H9 (cell line): ENCODE data around the gene BSPRY. TPM values are rescaled to one million over a fixed set of nuclear protein-coding genes. Genes with fewer than 3 reads are reported as not detected.

Experiments
- DNase-seq: peaks from one replicate; pipeline ENCODE4 v3.0.0-alpha.2; 2017
- H2AFZ ChIP-seq: one replicate; pipeline ENCODE4 v1.6.1; 2013; ENCODE audit warnings: mild to moderate bottlenecking, low read length, control low read depth, moderate library complexity
- H2AK5ac ChIP-seq: 2 replicates; pipeline ENCODE4 v1.6.1; 2013; ENCODE audit warnings: low read length, control low read depth, mixed read lengths; ENCODE audit not compliant: insufficient read length
- H2BK120ac ChIP-seq: one replicate; pipeline ENCODE4 v1.6.1; 2013; ENCODE audit warnings: low read depth, mild to moderate bottlenecking, low read length, control low read depth, inconsistent platforms; ENCODE audit not compliant: poor library complexity, severe bottlenecking
- H2BK12ac ChIP-seq: 2 replicates; pipeline ENCODE4 v1.6.1; 2013; ENCODE audit warnings: low read length, control low read depth, mixed read lengths, low read depth; ENCODE audit not compliant: insufficient read length
- H2BK15ac ChIP-seq: 2 replicates; pipeline ENCODE4 v1.6.1; 2013; ENCODE audit warnings: low read depth, low read length, control low read depth
- H2BK20ac ChIP-seq: one replicate; pipeline ENCODE4 v1.6.1; 2013; ENCODE audit warnings: low read depth, mild to moderate bottlenecking, low read length, control low read depth, inconsistent platforms; ENCODE audit not compliant: poor library complexity, severe bottlenecking
- H2BK5ac ChIP-seq: 2 replicates; pipeline ENCODE4 v1.6.1; 2013; ENCODE audit warnings: low read length, control low read depth, mixed read lengths; ENCODE audit not compliant: insufficient read length
- H3K14ac ChIP-seq: 2 replicates; pipeline ENCODE4 v1.6.1; 2013; ENCODE audit warnings: low read length, control low read depth; ENCODE audit not compliant: insufficient read depth
- H3K18ac ChIP-seq: 2 replicates; pipeline ENCODE4 v1.6.1; 2013; ENCODE audit warnings: low read depth, mild to moderate bottlenecking, mixed read lengths, low read length, control low read depth; ENCODE audit not compliant: insufficient read length
- H3K23ac ChIP-seq: 2 replicates; pipeline ENCODE4 v1.6.1; 2013; ENCODE audit warnings: low read length, control low read depth, mixed read lengths, low read depth; ENCODE audit not compliant: insufficient read length
- H3K23me2 ChIP-seq: 2 replicates; pipeline ENCODE4 v1.6.1; 2013; ENCODE audit warnings: low read depth, mild to moderate bottlenecking, mixed read lengths, low read length, control low read depth; ENCODE audit not compliant: insufficient read length, poor library complexity, severe bottlenecking
- H3K27ac ChIP-seq: 2 replicates; pipeline ENCODE4 v1.5.1; 2013; ENCODE audit warnings: low read length, control low read depth, mixed read lengths, low read depth; ENCODE audit not compliant: insufficient read length
- H3K27me3 ChIP-seq: 2 replicates; pipeline ENCODE4 v1.6.1; 2013; ENCODE audit warnings: low read length, control low read depth, inconsistent platforms; ENCODE audit not compliant: insufficient read depth
- H3K4ac ChIP-seq: 2 replicates; pipeline ENCODE4 v1.6.1; 2013; ENCODE audit warnings: low read depth, mild to moderate bottlenecking, control low read depth, inconsistent platforms, low read length, moderate library complexity
- H3K4me1 ChIP-seq: 2 replicates; pipeline ENCODE4 v1.6.1; 2013; ENCODE audit warnings: low read length, control low read depth, inconsistent platforms; ENCODE audit not compliant: insufficient read depth
- H3K4me2 ChIP-seq: 2 replicates; pipeline ENCODE4 v1.6.1; 2013; ENCODE audit warnings: low read length, control low read depth, mixed read lengths; ENCODE audit not compliant: insufficient read length, insufficient read depth
- H3K56ac ChIP-seq: 2 replicates; pipeline ENCODE4 v1.6.1; 2013; ENCODE audit warnings: low read depth, mild to moderate bottlenecking, mixed read lengths, low read length, control low read depth; ENCODE audit not compliant: insufficient read length
- H3K79me1 ChIP-seq: 2 replicates; pipeline ENCODE4 v1.6.1; 2013; ENCODE audit warnings: low read depth, mild to moderate bottlenecking, moderate library complexity, low read length, control low read depth, inconsistent platforms; ENCODE audit not compliant: insufficient read depth, poor library complexity, severe bottlenecking
- H3K79me2 ChIP-seq: 2 replicates; pipeline ENCODE4 v1.6.1; 2013; ENCODE audit warnings: low read length, control low read depth, inconsistent platforms; ENCODE audit not compliant: insufficient read depth
- H3K9ac ChIP-seq: 2 replicates; pipeline ENCODE4 v1.6.1; 2013; ENCODE audit warnings: low read length, control low read depth, mixed read lengths; ENCODE audit not compliant: insufficient read length; ENCODE audit errors: extremely low read depth
- H3K9me3 ChIP-seq: one replicate; pipeline ENCODE4 v1.6.1; 2013; ENCODE audit warnings: low read depth, low read length, inconsistent platforms; ENCODE audit not compliant: control insufficient read depth
- H3T11ph ChIP-seq: one replicate; pipeline ENCODE4 v1.6.1; 2013; ENCODE audit warnings: mild to moderate bottlenecking, low read length, control low read depth, inconsistent platforms
- H4K20me1 ChIP-seq: one replicate; pipeline ENCODE4 v1.6.1; 2013; ENCODE audit not compliant: control insufficient read depth, insufficient read length, insufficient read depth
- H4K5ac ChIP-seq: 2 replicates; pipeline ENCODE4 v1.6.1; 2013; ENCODE audit warnings: low read depth, mild to moderate bottlenecking, mixed read lengths, low read length, control low read depth; ENCODE audit not compliant: insufficient read length
- H4K8ac ChIP-seq: replicated peaks from 2 replicates; pipeline ENCODE4 v1.6.1; 2013; ENCODE audit warnings: low read length, control low read depth, mixed read lengths, low read depth; ENCODE audit not compliant: insufficient read length
- H4K91ac ChIP-seq: 2 replicates; pipeline ENCODE4 v1.6.1; 2013; ENCODE audit warnings: low read depth, mild to moderate bottlenecking, moderate library complexity, mixed read lengths, low read length, control low read depth; ENCODE audit not compliant: insufficient read length
- H3K27ac Mint-ChIP-seq, 3 experiments: 2 replicates in 2 of 3; 3 replicates in 1 of 3; pipeline ENCODE4 v1.8.0; 2020 to 2021; ENCODE audit warnings: mixed read lengths in 3 of 3, mild to moderate bottlenecking in 1 of 3, moderate library complexity in 1 of 3
- H3K27me3 Mint-ChIP-seq: 2 replicates; pipeline ENCODE4 v1.8.0; 2021; ENCODE audit warnings: low read depth, mild to moderate bottlenecking, moderate library complexity, mixed read lengths
- H3K36me3 Mint-ChIP-seq, 3 experiments: 2 replicates in 2 of 3; 3 replicates in 1 of 3; pipeline ENCODE4 v1.8.0; 2020 to 2021; ENCODE audit warnings: low read depth in 3 of 3, mixed read lengths in 3 of 3; ENCODE audit not compliant: insufficient read depth in 1 of 3
- H3K4me1 Mint-ChIP-seq, 2 experiments: 2 replicates each; pipeline ENCODE4 v1.8.0; 2020; ENCODE audit warnings: mixed read lengths in 2 of 2
- H3K4me3 Mint-ChIP-seq, 2 experiments: 2 replicates in 1 of 2; 3 replicates in 1 of 2; pipeline ENCODE4 v1.8.0; 2020 to 2021; ENCODE audit warnings: mild to moderate bottlenecking in 2 of 2, mixed read lengths in 2 of 2, moderate library complexity in 1 of 2
- H3K9me3 Mint-ChIP-seq, 2 experiments: 2 replicates in 1 of 2; 3 replicates in 1 of 2; pipeline ENCODE4 v1.8.0; 2020; ENCODE audit warnings: mild to moderate bottlenecking in 2 of 2, mixed read lengths in 2 of 2, moderate library complexity in 1 of 2
- WGBS: extraction: QIAGEN DNeasy Blood & Tissue Kit; methylation state at CpG from one replicate; pipeline ENCODE4 v1.1.7; 2013; ENCODE audit warnings: missing lambda C conversion rate, low lambda C conversion rate, mixed read lengths; ENCODE audit not compliant: insufficient read length; ENCODE audit errors: extremely low coverage; 5-methylcytosine and 5-hydroxymethylcytosine counted together
- total RNA-seq: library from RNA; stranded (reverse); gene quantifications from 2 replicates; pipeline ENCODE4 v1.2.1, GENCODE V29; 2021
- TF ChIP-seq, protein P1 (sequence below): fragments of 200-600 bp; sonication (generic); conservative IDR thresholded peaks from 3 replicates; pipeline ENCODE4 v1.8.0; 2021; ENCODE audit warnings: antibody characterized with exemption, mild to moderate bottlenecking

The BSPRY gene
- total RNA-seq, 1 experiment from 2014 or later, result 4.5 TPM

GRCh38 chr9:113345190-113345589 lies 4.2 kb upstream of the BSPRY start:
- peaks cover 54% of the 10 kb centered on the region for H3K27me3 Mint-ChIP-seq
- no peak overlapping the region for H3K4me3 Mint-ChIP-seq
- no peak overlapping the region for H3K9ac ChIP-seq
- H2BK20ac ChIP-seq, result no peak overlapping the region
- no peaks in the 10 kb centered on the region; a peak in 1 of 5 replicates for H3K9me3 Mint-ChIP-seq
- no peak overlapping the region for H4K5ac ChIP-seq
- H3T11ph ChIP-seq, result no peak overlapping the region
- no peaks in the 10 kb centered on the region for H3K36me3 Mint-ChIP-seq
- peaks cover 8 to 9% of the 10 kb centered on the region in 2 experiments for H3K4me1 Mint-ChIP-seq
- no peak overlapping the region for H3K18ac ChIP-seq
- no peak for DNase-seq
- no CpG with 5 or more reads among the region's 2 CpGs for WGBS
- H3K79me2 ChIP-seq, result no peaks in the 10 kb centered on the region
- H3K14ac ChIP-seq, result no peak overlapping the region
- no peak overlapping the region for H4K8ac ChIP-seq
- TF ChIP-seq, protein P1, sequence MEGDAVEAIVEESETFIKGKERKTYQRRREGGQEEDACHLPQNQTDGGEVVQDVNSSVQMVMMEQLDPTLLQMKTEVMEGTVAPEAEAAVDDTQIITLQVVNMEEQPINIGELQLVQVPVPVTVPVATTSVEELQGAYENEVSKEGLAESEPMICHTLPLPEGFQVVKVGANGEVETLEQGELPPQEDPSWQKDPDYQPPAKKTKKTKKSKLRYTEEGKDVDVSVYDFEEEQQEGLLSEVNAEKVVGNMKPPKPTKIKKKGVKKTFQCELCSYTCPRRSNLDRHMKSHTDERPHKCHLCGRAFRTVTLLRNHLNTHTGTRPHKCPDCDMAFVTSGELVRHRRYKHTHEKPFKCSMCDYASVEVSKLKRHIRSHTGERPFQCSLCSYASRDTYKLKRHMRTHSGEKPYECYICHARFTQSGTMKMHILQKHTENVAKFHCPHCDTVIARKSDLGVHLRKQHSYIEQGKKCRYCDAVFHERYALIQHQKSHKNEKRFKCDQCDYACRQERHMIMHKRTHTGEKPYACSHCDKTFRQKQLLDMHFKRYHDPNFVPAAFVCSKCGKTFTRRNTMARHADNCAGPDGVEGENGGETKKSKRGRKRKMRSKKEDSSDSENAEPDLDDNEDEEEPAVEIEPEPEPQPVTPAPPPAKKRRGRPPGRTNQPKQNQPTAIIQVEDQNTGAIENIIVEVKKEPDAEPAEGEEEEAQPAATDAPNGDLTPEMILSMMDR, result no peak
- H3K4me1 ChIP-seq, result no peaks in the 10 kb centered on the region; the same call in 1 of the 2 replicates
- no peak overlapping the region for H3K56ac ChIP-seq
- H3K4me2 ChIP-seq, result no peak overlapping the region
- peaks cover 10% of the 10 kb centered on the region for H3K23me2 ChIP-seq
- no peak overlapping the region for H3K27ac Mint-ChIP-seq
- H2BK15ac ChIP-seq, result no peak overlapping the region
- no peak overlapping the region for H2AFZ ChIP-seq
- H3K9me3 ChIP-seq, result no peaks in the 10 kb centered on the region
- H2AK5ac ChIP-seq, result no peak overlapping the region
- H3K4ac ChIP-seq, result no peak overlapping the region
- H2BK12ac ChIP-seq, result no peak overlapping the region
- no peak overlapping the region for H3K23ac ChIP-seq
- H4K20me1 ChIP-seq, result no peaks in the 10 kb centered on the region
- H3K27ac ChIP-seq, result no peak overlapping the region
- H2BK120ac ChIP-seq, result no peak overlapping the region
- no peak overlapping the region for H2BK5ac ChIP-seq
- H3K27me3 ChIP-seq, result no peaks in the 10 kb centered on the region; the same call in 1 of the 2 replicates
- H3K79me1 ChIP-seq, result no peaks in the 10 kb centered on the region
- no peak overlapping the region for H4K91ac ChIP-seq
